Fibroblast of lung (primary cell): ENCODE results near the gene GPR107. TPM values are rescaled to one million over a fixed set of nuclear protein-coding genes. Genes with fewer than 3 reads are reported as not detected.

Source experiments
- DNase-seq, 2 donors: peaks; one replicate each; pipeline versions ENCODE4 v3.0.0 to v3.0.0-alpha.2; 2010; ENCODE audit warnings: low read depth in 2 of 2
- H2AFZ ChIP-seq: 2 replicates; pipeline ENCODE4 v1.5.1; 2012; ENCODE audit warnings: low read length, control low read depth, inconsistent platforms
- H3K27ac ChIP-seq: 2 replicates; pipeline ENCODE4 v1.5.1; 2011; ENCODE audit warnings: low read length, control low read depth; ENCODE audit not compliant: insufficient read depth
- H3K27me3 ChIP-seq: 2 replicates; pipeline ENCODE4 v1.5.1; 2011; ENCODE audit warnings: mild to moderate bottlenecking, low read length; ENCODE audit not compliant: control insufficient read depth, insufficient read depth
- H3K36me3 ChIP-seq: 2 replicates; pipeline ENCODE4 v1.5.1; 2011; ENCODE audit warnings: low read length; ENCODE audit not compliant: control insufficient read depth, insufficient read depth
- H3K4me1 ChIP-seq: 2 replicates; pipeline ENCODE4 v1.5.1; 2011; ENCODE audit warnings: low read length; ENCODE audit not compliant: control insufficient read depth, insufficient read depth; ENCODE audit errors: extremely low read depth
- H3K4me2 ChIP-seq: 2 replicates; pipeline ENCODE4 v1.5.1; 2011; ENCODE audit warnings: low read length, control low read depth; ENCODE audit not compliant: insufficient read depth; ENCODE audit errors: extremely low read depth
- H3K4me3 ChIP-seq, 4 experiments: fragments of 200-600 bp in 1 of 4; sonication (generic) in 1 of 4; replicated peaks in 1 of 4; 2 replicates each; pipeline ENCODE4 v1.5.1; 2011 to 2016; ENCODE audit warnings: low read length in 4 of 4, low read depth in 3 of 4, mild to moderate bottlenecking in 3 of 4, control low read depth in 2 of 4, inconsistent platforms in 1 of 4, mixed read lengths in 1 of 4; ENCODE audit not compliant: insufficient read depth in 1 of 4; ENCODE audit errors: control extremely low read depth in 1 of 4
- H3K79me2 ChIP-seq: 2 replicates; pipeline ENCODE4 v1.5.1; 2012; ENCODE audit warnings: mild to moderate bottlenecking, low read length, inconsistent platforms; ENCODE audit not compliant: control insufficient read depth, insufficient read depth
- H3K9ac ChIP-seq: 2 replicates; pipeline ENCODE4 v1.5.1; 2011; ENCODE audit warnings: mild to moderate bottlenecking, low read length, control low read depth; ENCODE audit not compliant: insufficient read depth
- H3K9me3 ChIP-seq: 2 replicates; pipeline ENCODE4 v1.5.1; 2012; ENCODE audit warnings: low read depth, low read length; ENCODE audit not compliant: control insufficient read depth, insufficient read depth
- H4K20me1 ChIP-seq: 2 replicates; pipeline ENCODE4 v1.5.1; 2011; ENCODE audit warnings: low read length; ENCODE audit not compliant: control insufficient read depth, insufficient read depth; ENCODE audit errors: extremely low read depth
- EZH2 ChIP-seq: IDR thresholded peaks from 2 replicates; pipeline ENCODE4 v1.5.1; 2012; ENCODE audit warnings: low read length, control low read depth, mild to moderate bottlenecking; ENCODE audit errors: missing control alignments
- polyA plus RNA-seq, 2 donors: library from polyadenylated mRNA; depleted of rRNA in 1 of 2; stranded (reverse) in 1 of 2; unstranded in 1 of 2; fragments of >200 nt; gene quantifications; 2 replicates each; pipeline ENCODE4 v1.2.1, GENCODE V29; 2011 to 2012; ENCODE audit warnings: missing spikeins in 1 of 2
- total RNA-seq: library from RNA; depleted of rRNA; stranded (reverse); fragments of >200 nt; gene quantifications from 2 replicates; pipeline ENCODE4 v1.2.1, GENCODE V29; 2014
- TF ChIP-seq, protein P1 (sequence below), 2 donors: IDR thresholded peaks in 1 of 2; conservative IDR thresholded peaks in 1 of 2; 1 replicate in 1 of 2; 2 replicates in 1 of 2; pipeline ENCODE4 v1.5.1; 2011 to 2012; ENCODE audit warnings: low read length in 2 of 2, control low read depth in 1 of 2, inconsistent platforms in 1 of 2, low read depth in 1 of 2, mild to moderate bottlenecking in 1 of 2

The GPR107 gene
- total and polyA plus RNA-seq, 2 donors (not counting 1 experiment from before 2014, with no cell fraction given) = 27.6 to 43.5 TPM

GRCh38 chr9:130117376-130117775 lies 63.7 kb downstream of the GPR107 start:
- H3K4me1 ChIP-seq = peaks cover 14% of the 10 kb centered on the region
- H3K9ac ChIP-seq = no peak overlapping the region
- no peak overlapping the region for H2AFZ ChIP-seq
- no peak overlapping the region for H3K4me3 ChIP-seq
- H3K36me3 ChIP-seq = peaks cover 4% of the 10 kb centered on the region
- no peaks in the 10 kb centered on the region for H4K20me1 ChIP-seq
- no peaks in the 10 kb centered on the region for H3K79me2 ChIP-seq
- no peak overlapping the region for H3K4me2 ChIP-seq
- no peak overlapping the region for H3K27ac ChIP-seq
- DNase-seq = no peak
- H3K9me3 ChIP-seq = no peaks in the 10 kb centered on the region
- H3K27me3 ChIP-seq = no peaks in the 10 kb centered on the region
- TF ChIP-seq, protein P1, sequence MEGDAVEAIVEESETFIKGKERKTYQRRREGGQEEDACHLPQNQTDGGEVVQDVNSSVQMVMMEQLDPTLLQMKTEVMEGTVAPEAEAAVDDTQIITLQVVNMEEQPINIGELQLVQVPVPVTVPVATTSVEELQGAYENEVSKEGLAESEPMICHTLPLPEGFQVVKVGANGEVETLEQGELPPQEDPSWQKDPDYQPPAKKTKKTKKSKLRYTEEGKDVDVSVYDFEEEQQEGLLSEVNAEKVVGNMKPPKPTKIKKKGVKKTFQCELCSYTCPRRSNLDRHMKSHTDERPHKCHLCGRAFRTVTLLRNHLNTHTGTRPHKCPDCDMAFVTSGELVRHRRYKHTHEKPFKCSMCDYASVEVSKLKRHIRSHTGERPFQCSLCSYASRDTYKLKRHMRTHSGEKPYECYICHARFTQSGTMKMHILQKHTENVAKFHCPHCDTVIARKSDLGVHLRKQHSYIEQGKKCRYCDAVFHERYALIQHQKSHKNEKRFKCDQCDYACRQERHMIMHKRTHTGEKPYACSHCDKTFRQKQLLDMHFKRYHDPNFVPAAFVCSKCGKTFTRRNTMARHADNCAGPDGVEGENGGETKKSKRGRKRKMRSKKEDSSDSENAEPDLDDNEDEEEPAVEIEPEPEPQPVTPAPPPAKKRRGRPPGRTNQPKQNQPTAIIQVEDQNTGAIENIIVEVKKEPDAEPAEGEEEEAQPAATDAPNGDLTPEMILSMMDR (conservative IDR thresholded peaks at IDR 0.05 in 1 of 2, IDR thresholded peaks at IDR 0.05 in 1 of 2; ENCODE audit: low read depth in 1 of 2, low read length in 2 of 2) = no peak
- TF ChIP-seq EZH2 = no peak

- Histone ChIP-seq H3K9me3 (no peaks in the 10 kb centered on the region), H3K9ac (no peak overlapping the region), H3K36me3 (peaks cover 4% of the 10 kb centered on the region), H2AFZ (no peak overlapping the region), H3K27ac (peak overlapping the region; percentile 5), H3K79me2 (no peaks in the 10 kb centered on the region), H4K20me1 (no peaks in the 10 kb centered on the region), H3K4me1 (peaks cover 14% of the 10 kb centered on the region), H3K27me3 (no peaks in the 10 kb centered on the region), H3K4me3 (no peak overlapping the region), H3K4me2 (no peak overlapping the region)
- TF ChIP-seq, protein P1 (conservative IDR thresholded peaks at IDR 0.05 in 1 of 2, IDR thresholded peaks at IDR 0.05 in 1 of 2; ENCODE audit: low read depth in 1 of 2, low read length in 2 of 2) = no peak
- TF ChIP-seq EZH2 = no peak
- peak; percentile 61 to 72 for DNase-seq
Measured at GRCh38 chr9:130117816-130118632, 64.3 kb downstream of the GPR107 start.

DNA sequence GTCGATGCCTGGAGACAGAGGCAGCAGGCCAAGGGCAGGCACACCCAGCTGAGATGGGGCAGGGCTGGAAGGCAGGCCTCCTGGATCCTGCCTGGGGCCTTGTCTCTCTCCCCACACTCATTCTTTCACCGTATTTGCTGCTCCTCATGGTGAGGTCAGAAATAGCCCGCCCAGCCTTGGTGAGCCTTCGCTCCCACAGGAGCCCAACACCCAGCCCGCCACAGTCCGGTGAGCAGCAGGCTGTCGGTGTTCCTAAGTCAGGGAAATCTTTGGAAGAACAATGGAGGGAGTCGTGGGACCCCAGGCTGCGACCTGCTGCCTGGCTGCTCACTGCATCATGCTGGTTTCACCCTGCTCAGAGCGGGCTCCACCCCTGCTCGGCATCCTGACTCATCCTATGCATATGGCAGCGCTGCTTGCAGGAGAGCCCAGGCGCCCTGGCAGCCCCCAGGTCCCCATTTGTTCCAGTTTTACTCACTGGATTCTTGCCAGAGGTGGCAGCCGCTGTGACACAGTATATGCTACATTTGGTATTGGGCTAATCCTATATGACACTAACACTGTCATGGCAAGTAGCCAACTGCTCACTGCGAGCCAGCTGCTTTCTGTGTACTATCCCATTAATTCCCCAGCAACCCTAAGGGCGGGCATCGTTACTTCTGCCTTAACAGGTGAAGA lies 65.3 kb downstream of the GPR107 start:
- Histone ChIP-seq H3K4me3 (no peak overlapping the region), H3K27me3 (no peaks in the 10 kb centered on the region), H2AFZ (no peak overlapping the region), H3K4me2 (no peak overlapping the region), H4K20me1 (no peaks in the 10 kb centered on the region), H3K79me2 (no peaks in the 10 kb centered on the region), H3K27ac (no peak overlapping the region), H3K4me1 (peaks cover 14% of the 10 kb centered on the region), H3K36me3 (peaks cover 4% of the 10 kb centered on the region), H3K9ac (no peak overlapping the region), H3K9me3 (no peaks in the 10 kb centered on the region)
- peak; percentile 51 to 80 for DNase-seq
- TF ChIP-seq, protein P1 (conservative IDR thresholded peaks at IDR 0.05 in 1 of 2, IDR thresholded peaks at IDR 0.05 in 1 of 2; ENCODE audit: low read depth in 1 of 2, low read length in 2 of 2) = no peak
- TF ChIP-seq EZH2 = no peak
